OCI-M2 (cell line): ENCODE data around the gene TRPC6.
"Not testable (repeated sequence)": the region's sequence is repeated elsewhere in the genome, so short reads cannot be mapped to it uniquely, and the experiment has no call there.

Source experiments
- DNase-seq: peaks from one replicate; lab custom pipeline; 2025; ENCODE audit not compliant: unreplicated experiment; lab: John Stamatoyannopoulos, UW

The TRPC6 gene

DNA sequence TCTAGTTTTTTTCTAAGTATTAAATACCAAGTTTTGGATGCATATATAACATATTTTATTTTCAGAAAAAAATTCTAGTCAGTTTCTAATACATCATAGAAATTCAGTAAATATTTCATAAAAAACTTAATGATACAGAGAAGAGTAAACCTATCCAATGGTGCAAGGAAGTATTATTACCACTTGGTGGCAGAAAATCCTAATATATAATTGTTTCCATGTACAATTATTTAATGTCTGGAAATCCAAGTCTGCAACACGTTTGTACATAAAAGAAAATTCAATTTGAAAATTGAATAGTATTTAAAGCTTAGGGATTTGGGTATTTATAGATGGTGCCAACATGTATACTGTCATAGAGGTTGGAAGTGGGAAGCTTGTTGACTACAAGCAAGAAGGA is 127.0 kb downstream of the TRPC6 start:
- no peak for DNase-seq

GRCh38 chr11:101453682-101454081 is 130.1 kb downstream of the TRPC6 start:
- no peak for DNase-seq

DNA sequence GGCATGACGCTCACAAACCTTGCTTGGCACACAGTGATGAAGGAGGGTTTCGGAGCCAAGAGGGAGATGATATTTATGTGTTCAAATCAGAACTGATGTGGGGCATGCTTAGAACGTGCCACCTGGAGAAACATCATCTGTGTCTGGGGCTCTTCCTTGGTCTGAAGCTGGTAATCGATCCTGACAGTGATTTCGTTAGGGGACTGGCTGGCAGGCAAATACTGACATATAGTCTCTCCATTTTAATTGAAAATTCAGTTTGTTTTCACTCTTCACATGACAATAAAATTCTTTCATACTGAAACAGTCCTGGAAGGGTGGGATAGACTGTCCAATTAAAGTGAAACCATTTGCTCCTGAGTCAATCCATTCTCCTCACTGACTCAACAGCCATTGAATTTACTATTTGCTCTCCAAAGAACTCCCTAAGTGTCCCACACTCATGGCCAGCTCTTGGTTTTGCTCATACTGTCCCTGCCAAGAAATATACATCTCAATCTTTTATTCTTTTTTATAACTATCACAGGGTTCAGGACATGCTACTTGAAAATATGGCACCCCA is 134.8 kb downstream of the TRPC6 start:
- no peak for DNase-seq

- no peak for DNase-seq
Observed at GRCh38 chr11:101446726-101447125, 137.1 kb downstream of the TRPC6 start.

GRCh38 chr11:101446238-101446637 is 137.6 kb downstream of the TRPC6 start:
- DNase-seq = no peak

DNA sequence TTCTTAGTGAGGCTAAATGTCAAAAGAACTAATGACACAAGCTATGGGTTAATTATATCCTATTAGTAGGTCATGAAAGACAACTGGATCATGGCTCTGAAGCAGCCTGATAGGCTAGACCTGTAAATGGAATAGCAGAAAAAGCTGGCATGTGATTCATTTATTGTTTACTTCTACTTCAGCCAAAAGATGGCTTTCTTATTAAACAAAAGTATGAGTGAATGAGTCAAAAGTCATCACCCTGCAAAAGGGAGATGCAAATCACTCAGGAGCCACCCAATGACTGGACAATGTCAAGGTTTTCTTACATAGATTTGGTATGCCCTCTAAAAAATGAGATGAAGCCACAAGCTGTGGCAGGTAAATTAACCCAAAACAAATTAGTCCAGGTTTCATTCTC is 138.0 kb downstream of the TRPC6 start:
- DNase-seq = no peak

- no peak for DNase-seq
Observed at GRCh38 chr11:101444851-101445250, 139.0 kb downstream of the TRPC6 start.

- no peak for DNase-seq
Observed at GRCh38 chr11:101444164-101444563, 139.6 kb downstream of the TRPC6 start.

- DNase-seq = no peak
Observed at GRCh38 chr11:101442936-101443521, 140.8 kb downstream of the TRPC6 start.

DNA sequence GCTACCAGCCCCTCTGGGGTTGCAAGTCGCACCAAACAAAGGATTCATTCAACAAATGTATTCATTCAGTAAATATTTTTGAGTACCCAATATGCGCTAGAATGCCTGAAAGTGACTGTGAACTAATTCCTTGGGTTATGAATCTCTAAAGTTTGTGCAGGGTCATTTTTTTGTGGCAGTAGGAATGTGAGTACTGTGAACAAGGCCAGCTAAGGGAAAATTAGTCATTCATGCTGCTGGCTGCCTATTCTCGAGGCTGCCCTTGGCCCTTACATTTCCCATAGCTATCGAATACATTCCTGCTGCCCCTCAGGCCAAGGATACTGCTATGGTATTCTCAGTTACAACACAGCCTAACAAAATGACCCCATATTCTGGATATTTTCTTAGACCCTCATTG is 141.6 kb downstream of the TRPC6 start:
- DNase-seq = no peak

GRCh38 chr11:101441747-101442146 is 142.1 kb downstream of the TRPC6 start:
- DNase-seq = no peak

DNA sequence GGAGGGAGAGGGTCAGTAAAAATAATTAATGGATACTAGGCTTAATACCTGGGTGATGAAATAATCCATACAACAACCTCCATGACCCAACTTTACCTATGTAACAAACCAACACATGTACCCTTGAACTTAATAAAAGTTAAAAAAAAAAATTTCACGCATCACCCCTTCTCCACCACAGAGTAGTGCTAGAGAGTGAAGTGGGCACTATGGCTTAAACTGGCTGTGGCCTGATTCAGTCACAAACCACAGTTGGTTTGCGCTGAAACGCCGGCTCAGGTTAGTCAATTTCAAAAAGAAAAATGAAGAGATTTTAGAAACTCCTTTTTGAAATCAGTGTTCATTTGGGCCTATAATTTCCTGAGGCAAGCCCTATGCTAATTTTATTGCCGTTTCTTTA is 144.3 kb downstream of the TRPC6 start:
- DNase-seq = no peak

GRCh38 chr11:101438708-101439107 is 145.1 kb downstream of the TRPC6 start:
- DNase-seq = not testable (repeated sequence)

DNA sequence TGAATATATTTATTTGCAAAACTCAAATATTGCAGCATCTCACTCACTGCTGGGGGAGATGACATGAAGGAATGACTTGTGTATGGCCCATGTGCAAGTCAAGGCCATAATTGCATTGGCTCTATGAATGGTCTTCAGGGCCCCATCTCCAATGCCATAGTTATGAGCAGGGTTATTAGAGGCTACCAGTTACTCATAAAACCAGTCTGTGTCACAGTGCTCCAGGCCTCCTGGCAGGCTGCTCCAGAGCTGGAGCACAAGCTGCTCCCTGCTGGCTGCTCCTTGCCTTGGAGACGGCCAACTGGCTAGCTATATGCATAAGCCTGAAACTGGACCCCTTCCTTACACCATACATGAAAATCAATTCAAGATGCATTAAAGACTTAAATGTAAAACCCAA is 145.7 kb downstream of the TRPC6 start:
- no peak for DNase-seq

DNA sequence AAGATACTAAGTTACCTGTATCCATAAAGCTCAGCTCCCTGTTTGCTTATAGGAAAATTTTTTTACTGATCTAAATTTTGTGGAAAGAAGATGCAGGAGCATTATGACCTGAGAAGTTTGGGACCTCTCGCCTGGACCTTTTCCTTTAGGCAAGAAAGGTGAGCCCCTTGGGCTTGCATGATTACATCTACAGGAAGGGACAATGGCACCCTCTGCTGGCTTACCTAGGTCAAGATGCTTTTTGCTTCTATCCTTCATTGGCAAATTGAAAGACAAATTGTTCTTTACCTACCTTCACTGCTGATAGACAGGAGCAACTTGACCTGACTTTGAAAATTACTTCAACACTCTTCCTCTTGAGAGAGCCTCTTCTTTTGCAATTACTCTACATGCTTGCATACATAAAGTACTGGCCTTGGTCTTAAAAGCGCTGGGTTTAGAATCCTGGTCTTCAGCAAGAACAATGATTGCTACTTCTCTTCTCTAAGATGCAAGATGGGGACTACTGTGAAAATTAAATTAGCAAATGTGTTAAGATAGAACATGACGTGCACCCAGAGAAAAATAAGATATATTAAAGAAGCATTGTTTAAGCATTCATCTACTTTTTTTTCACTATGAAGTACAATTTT is 147.2 kb downstream of the TRPC6 start:
- DNase-seq = peak; percentile 3

DNA sequence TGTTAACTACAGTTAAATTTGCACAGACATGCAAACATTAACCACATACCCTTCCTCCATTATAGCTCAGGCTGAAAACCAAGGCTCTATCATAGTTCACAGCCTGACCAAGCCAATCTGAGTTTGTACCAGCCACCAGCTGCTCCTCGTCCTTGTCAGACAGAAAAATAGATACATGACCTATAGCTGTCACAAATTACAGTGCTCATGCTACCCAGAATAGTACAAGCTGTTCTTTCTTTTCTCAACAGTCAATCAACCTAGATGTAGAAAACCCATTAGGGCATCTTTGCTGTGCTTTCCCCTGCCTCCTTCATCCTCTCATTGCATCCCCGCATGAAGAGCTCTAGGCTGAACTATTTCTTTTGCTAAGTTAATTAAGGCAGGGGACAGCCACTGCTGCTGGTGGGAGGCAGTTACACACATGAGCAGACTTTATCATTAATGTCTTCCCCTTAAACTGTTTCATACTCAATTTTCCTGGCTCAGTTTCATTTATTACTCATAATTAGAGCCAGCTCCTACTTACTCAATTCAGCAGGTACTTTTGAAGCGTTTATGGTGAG is 148.3 kb downstream of the TRPC6 start:
- DNase-seq = no peak

DNA sequence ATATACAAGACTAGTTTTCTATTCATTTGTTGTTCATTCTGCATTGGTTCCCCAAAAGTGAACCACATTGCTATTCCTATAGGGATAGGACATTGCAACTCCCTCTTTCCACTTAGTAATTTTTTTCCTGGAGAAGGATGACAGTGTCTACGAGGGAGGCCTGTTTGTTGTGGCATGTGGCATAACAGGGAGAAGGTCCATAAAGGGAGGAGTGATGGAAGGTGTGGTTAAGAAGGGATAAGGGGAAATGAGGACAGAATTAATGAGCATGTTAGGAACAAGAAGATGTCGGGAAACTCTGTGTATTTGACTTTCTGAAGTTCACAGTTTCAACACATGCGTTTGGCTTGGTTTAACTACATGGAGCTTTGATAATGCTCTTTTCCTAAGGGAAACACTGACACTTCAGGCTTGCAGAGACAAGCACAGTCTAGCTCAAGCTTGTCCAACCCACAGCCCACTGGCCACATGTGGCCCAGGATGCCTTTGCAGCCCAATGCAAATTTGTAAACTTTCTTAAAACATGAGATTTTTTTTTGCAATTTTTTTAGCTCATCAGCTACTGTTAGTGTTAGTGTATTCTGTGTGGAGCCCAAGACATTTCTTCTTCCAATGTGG is 149.7 kb downstream of the TRPC6 start:
- no peak for DNase-seq

DNA sequence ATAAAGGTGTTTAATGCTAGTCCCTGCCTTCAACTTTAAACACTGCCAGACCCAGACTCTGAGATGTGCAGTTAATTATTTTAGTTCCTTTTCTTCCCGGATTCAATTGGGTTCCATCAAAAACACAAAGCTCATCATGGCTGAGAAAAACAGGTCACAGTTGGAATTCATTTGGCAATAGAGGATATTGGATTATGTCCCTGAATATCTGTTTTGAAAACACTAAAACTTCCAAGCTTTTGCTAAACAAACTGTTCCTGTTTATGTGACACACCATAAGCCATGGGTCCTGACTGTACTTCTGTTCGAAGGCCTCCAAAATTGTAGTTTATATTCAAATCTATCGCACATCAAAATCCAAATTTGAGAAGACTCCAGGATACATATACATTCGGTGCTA is 150.7 kb downstream of the TRPC6 start:
- DNase-seq = no peak

- DNase-seq = no peak
Observed at GRCh38 chr11:101429703-101430540, 153.9 kb downstream of the TRPC6 start.

- no peak for DNase-seq
Observed at GRCh38 chr11:101428918-101429317, 154.9 kb downstream of the TRPC6 start.

DNA sequence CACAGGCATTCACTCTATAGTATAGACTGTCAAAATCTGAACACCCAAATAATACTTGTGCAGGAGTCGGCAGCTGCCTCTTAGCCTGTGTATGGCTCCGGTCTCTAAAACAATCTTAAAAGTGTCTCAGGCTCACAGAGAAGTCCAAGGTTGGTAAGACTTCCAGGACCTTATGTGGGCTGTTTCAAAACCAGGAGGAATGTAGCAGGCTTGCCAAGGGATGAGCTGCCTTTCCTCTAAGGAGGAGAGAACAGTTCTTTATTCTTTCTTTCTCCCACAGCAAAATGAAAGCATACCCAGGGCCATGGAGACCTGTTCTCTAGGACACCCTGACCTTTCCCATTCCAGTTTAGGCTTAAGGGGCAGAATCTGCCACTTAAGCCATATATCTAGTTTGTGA is 176.5 kb downstream of the TRPC6 start:
- DNase-seq = no peak
